Measurements from ENCODE around the gene WWTR1.

GRCh38 chr3:149603126-149604074 lies 54.4 kb downstream of the WWTR1 start:
- TF ChIP-seq CTCF (IDR thresholded peaks at IDR 0.05), result no peak
- TF ChIP-seq POLR2A (IDR thresholded peaks at IDR 0.05), result no peak
